H7 (cell line): ENCODE data around the gene TRIP6. TPM values are rescaled to one million over a fixed set of nuclear protein-coding genes. Genes with fewer than 3 reads are reported as not detected.
"Not testable (repeated sequence)": the region's sequence is repeated elsewhere in the genome, so short reads cannot be mapped to it uniquely, and the experiment has no call there.

ENCODE experiments used
- DNase-seq: peaks from one replicate; pipeline ENCODE4 v3.0.0; 2012
- H3K27me3 ChIP-seq: 2 replicates; pipeline ENCODE4 v1.6.0; 2011; ENCODE audit warnings: mild to moderate bottlenecking, low read length; ENCODE audit not compliant: control insufficient read depth, insufficient read depth
- H3K36me3 ChIP-seq: replicated peaks from 2 replicates; pipeline ENCODE4 v1.5.1; 2011; ENCODE audit warnings: low read length; ENCODE audit not compliant: control insufficient read depth, insufficient read depth
- H3K4me3 ChIP-seq: 2 replicates; pipeline ENCODE4 v1.5.1; 2011; ENCODE audit warnings: low read depth, mild to moderate bottlenecking, control low read depth, low read length, moderate library complexity; ENCODE audit not compliant: insufficient read depth
- total RNA-seq: library from RNA; depleted of rRNA; stranded (reverse); fragments of >200 nt; shearing (Covaris generic); gene quantifications from 2 replicates; pipeline ENCODE4 v1.2.3, GENCODE V29; 2014

Gene TRIP6
- total RNA-seq, 1 experiment from 2014 or later = 118 TPM

DNA sequence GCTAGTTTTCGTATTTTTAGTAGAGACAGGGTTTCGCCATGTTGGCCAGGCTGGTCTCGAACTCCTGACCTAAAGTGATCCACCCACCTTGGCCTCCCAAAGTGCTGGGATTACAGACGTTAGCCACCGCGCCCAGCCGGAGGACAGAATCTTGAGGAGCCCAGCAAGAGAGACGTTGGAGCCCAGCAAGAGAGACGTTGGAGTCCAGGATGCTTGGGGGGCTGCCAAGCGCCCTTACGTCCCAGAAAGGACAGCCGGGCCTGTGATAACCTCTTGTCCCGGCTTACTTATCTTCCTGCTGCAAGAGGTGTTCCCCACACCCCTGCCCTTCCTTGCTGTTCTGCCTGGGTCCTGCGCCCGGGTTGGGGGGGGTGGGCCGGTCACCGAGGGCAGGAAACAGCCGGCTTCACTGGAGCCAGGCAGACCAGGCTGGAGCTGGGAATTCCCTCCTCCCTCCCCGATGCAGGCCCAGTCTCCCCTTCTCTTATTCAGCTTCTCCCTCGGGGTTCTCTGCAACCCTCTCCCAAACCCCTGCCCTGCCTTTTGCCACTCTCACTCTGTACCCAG lies 38.0 kb upstream of the TRIP6 start:
- Histone ChIP-seq H3K36me3 (peaks cover 2% of the 10 kb centered on the region; the same call in 1 of the 2 replicates), H3K4me3 (no peak overlapping the region), H3K27me3 (no peaks in the 10 kb centered on the region)
- DNase-seq = peak; percentile 73

DNA sequence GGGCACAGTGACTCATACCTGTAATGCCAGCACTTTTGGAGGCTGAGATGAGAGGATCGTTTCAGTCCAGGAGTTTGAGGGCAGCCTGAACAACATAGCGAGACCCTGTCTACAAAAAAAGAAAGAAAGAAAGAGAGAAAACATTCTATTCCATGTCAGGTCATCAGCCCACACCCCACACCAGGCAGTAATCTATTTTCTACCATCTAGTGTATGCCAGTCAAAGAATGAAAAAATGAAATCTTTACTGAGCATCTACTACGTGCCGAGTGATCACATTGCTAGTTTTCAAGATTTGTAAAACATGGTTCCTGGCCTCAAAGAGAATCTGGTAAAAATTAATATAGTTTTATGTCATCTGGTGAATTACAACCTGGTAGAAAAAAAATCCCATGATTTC lies 36.8 kb upstream of the TRIP6 start:
- H3K36me3 ChIP-seq = no peaks in the 10 kb centered on the region
- DNase-seq = no peak
- no peaks in the 10 kb centered on the region for H3K27me3 ChIP-seq
- no peak overlapping the region for H3K4me3 ChIP-seq

DNA sequence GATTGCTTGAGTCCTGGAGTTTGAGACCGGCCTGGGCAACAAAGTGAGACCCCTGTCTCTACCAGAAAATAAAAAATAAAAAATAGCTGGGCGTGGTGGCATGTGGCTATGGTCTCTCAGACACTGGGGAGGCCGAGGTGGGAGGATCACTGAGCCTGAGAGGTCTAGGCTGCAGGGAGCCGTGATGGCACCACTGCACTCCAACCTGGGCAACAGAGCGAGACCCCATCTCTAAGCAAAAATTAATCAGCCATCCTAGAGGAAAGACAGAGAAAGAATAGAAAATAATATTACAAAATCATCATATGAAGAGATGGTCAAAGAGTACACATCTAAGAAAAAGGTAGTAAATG lies 34.9 kb upstream of the TRIP6 start:
- Histone ChIP-seq H3K27me3 (no peaks in the 10 kb centered on the region), H3K4me3 (no peak overlapping the region), H3K36me3 (no peaks in the 10 kb centered on the region)
- no peak for DNase-seq

DNA sequence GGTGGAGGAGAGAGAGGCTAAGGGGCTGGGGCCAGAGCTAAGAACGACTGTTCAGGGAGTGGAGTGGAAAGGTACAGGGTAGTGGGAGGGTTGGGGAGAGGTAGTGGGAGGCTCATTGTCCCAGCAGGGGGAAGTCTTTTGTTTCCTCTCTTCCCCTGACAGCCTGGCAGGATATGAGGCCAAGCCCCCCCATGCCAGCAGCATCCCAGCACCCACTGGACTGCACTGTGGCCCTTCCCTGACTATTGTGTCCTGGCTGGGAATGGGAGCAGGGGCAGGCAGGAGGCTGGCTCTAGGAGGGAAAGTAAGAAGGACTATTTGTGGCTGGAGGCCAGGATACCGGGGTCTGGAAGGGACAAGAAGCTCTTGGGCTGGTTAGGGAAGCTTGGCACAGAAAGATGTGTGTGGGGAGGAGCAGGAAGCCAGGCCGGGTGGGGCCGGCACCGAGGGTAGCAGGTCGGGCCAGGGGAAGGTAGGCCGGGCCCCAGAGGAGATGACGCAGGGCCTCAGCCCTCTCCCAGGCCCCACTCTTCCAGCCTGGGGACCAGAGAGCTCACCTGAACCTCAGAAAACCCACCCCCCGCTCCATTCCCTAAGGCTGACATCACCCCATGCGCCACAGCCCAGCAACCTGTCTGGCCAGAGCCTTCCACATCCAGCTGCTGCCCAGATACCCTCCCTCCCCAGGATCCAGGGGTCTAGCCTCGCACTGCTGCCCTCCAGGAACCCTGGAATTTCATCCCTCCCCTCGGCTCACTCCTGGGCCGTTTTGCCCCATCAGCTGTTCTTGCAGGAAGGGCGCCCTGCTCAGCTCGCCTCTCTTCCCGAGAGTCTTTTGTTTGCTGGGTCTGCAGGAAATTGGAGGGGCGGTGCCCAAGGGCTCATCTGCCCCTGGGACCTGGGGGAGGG lies 31.0 kb upstream of the TRIP6 start:
- DNase-seq = peak; percentile 96
- Histone ChIP-seq H3K4me3 (peak overlapping the region; percentile 45), H3K36me3 (no peaks in the 10 kb centered on the region), H3K27me3 (no peaks in the 10 kb centered on the region)

DNA sequence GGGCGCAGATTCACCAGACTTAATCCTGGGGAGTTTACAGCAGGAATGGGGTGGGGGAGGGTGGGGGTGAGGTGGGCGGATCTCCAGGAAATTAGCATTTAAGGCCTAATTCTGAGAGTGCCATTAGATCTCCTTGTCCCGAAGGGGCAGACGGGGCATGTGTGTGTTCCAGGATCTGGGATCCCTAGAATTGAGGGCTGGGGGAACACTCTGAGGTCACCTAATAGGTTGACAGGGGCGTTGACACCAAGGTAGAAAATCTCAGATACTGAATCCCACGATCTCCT lies 30.4 kb upstream of the TRIP6 start:
- Histone ChIP-seq H3K27me3 (no peaks in the 10 kb centered on the region), H3K36me3 (no peaks in the 10 kb centered on the region), H3K4me3 (peak overlapping the region; percentile 41)
- no peak for DNase-seq

DNA sequence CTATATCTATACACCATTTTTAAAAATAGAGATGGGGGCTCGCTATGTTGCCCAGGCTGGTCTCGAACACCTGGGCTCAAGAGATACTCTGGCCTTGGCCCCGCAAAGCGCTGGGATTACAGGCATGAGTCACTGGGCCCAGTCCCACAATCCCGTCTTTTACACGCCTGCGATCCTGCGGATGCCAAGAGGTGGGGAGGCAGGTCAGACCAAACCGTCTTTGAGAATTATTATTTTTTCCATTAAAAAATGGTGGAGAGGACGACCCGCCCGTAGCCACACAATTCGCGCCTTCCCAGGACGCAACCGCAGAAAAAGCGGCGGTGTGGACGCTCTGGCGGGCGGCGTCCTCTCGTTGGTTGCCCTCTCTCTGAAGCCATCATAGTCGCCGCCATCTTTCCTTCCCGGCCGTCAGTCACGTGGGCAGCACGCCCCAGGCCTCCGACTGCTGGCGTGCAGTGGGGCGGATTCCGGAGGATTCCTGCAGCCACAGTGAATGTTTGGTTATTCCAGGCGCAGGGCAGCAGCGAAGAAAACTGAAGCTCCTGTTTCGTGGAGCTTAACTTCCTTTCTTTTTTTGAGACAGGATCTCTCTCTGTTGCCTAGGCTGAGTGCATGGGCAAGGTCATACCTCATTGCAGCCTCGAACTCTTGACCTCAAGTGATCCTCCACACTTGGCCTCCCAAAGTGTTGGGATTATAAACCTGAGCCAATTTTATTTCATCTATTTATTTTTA lies 29.9 kb upstream of the TRIP6 start:
- Histone ChIP-seq H3K27me3 (no peaks in the 10 kb centered on the region), H3K4me3 (peak overlapping the region; percentile 41), H3K36me3 (no peaks in the 10 kb centered on the region)
- DNase-seq = peak; percentile 92

DNA sequence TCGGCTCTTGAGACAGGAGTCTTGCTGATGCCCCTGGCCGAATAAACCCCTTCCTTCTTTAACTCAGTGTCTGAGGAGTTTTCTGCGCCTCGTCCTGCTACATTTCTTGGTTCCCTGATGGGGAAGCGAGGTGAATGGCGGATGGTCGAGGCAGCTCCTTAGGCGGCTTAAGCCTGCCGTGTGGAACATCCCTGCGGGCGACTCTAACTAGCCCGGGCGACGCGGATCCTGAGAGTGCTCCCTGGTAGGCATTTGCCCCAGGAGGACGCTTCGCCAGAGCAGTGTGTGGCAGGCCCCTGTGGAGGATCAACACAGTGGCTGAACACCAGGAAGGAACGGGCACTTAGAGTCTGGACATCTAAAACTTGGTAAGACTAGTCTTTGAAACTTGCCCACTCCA lies 27.8 kb upstream of the TRIP6 start:
- DNase-seq = no peak
- Histone ChIP-seq H3K4me3 (no peak overlapping the region), H3K27me3 (no peaks in the 10 kb centered on the region), H3K36me3 (no peaks in the 10 kb centered on the region)

DNA sequence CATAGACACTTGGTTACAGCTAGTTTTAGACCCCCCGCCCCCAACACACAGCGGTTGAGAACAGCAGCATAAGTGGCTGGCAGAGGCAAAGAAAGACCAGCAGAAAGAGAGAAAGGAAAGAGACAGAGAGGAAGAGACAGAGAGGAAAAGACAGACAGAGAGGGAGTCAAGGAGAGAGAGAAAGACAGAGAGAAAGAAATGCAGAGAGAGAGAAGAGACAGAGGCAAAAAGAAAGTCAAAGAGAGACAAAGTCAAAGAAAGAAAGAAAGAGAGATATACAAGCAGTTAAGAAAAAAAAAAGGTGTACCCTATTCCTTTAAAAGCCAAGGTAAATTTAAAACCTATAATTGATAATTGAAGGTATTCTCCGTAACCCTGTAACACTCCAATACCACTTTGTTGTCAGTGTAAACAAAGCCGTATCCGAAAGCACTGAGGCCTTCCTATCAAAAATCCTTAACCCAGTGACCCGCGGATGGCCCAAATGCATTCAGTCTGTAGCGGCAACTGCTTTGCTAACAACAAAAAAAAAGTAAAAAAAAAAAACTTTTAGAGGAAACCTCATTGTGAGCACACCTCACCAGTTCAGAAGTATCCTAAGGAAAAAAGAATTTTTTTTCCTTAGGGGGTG lies 26.6 kb upstream of the TRIP6 start:
- DNase-seq = no peak
- no peaks in the 10 kb centered on the region for H3K36me3 ChIP-seq
- no peaks in the 10 kb centered on the region for H3K27me3 ChIP-seq
- no peak overlapping the region for H3K4me3 ChIP-seq

DNA sequence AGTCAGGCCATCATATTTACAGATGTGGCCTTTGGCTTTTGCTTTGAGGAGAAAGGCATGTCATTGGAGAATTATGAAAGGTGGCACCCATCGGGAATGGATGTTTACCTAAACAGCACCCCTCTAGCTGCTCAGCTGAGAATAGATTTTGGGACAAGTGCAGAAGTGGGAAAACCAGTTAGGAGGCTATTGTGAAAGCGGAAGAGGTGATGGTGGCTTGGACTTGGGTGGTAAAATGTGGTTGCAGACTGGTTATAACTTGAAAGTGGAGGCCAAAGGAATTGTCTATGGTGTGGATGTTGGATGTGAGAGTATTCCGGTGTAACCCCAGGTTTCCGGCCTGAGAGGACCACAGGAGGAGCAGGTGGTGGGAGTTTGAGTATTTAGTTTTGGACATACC lies 19.8 kb upstream of the TRIP6 start:
- H3K4me3 ChIP-seq = no peak overlapping the region
- no peaks in the 10 kb centered on the region for H3K36me3 ChIP-seq
- no peaks in the 10 kb centered on the region for H3K27me3 ChIP-seq
- DNase-seq = no peak

DNA sequence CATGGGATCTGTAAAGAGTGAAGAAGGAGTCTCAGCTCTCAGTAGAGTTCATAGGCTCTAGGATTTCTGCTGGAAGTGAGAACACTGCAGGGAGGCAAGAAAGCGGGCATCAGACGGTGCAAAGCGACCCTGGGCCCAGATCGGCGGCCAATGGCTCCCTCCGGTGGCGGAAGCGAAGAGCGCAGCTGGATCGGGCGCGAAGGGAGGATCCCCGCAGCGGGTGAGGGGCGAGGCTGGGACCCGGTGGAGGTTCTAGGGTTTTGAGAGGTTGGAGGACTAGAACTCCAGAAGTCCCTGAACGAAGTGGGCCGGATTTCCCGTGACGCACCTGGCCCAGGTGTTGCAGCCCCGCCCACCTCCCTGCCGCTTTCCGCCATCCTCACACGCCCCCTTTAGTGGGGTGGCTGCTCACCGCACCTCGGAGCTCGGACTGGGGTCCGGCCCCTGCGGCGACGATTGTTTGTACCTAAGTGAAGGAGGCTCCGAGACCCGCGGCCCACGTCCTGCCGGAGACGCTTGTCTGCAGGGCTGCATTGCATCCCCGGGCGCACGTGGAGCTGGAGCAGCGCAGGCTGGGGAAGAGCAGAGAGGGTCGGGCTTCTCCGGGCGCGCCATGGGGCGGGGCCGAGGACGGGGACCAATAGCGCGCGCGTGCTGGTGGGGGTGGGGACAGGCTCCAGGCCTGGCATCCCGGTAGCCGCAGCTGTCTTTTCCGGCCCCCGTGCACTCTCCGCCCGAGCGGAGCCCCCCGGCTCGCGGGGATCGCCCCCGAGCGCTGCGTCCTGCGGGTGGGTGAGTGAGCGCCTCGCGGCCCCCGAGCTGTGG lies 14.9 kb upstream of the TRIP6 start, which contains the start of gene SLC12A9:
Gene SLC12A9 (plus strand): TSS at position 666 of the 825 bp plus-strand sequence. CDS start 1,485 bp downstream, outside the sequence.
- H3K27me3 ChIP-seq = no peaks in the 10 kb centered on the region; the same call in 1 of the 2 replicates
- H3K36me3 ChIP-seq = no peaks in the 10 kb centered on the region; the same call in 1 of the 2 replicates
- H3K4me3 ChIP-seq = peak within 1 kb of the TSS; percentile 69
- DNase-seq = peak; percentile 100

DNA sequence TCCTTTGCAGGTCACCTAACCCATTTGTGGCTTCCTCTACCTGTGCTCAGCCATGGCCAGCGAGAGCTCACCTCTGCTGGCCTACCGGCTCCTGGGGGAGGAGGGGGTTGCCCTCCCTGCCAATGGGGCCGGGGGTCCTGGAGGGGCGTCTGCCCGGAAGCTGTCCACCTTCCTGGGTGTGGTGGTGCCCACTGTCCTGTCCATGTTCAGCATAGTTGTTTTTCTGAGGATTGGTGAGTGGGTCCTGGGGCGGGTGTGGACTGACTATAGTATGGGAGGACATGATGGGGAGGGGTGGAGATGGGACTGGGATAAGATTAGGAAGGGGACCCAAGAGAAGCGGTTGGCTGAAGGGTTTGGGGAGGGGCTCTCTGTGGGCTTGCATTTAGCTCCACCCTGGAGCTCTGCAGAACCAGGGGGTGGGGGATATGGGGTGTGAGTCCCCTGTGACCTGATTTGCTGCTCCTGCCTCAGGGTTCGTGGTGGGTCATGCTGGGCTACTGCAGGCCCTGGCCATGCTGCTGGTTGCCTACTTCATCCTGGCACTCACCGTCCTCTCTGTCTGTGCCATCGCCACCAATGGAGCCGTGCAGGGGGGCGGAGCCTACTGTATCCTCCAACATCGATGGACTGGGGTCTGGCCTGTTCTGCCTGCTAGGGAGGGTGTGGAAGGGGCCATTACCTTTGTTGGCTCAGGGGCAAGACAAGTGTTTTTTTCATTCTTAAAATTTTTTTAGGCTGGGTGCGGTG lies 12.9 kb upstream of the TRIP6 start:
- Histone ChIP-seq H3K4me3 (no peak overlapping the region), H3K27me3 (no peaks in the 10 kb centered on the region; the same call in 1 of the 2 replicates), H3K36me3 (no peaks in the 10 kb centered on the region; the same call in 1 of the 2 replicates)
- DNase-seq = peak; percentile 61

DNA sequence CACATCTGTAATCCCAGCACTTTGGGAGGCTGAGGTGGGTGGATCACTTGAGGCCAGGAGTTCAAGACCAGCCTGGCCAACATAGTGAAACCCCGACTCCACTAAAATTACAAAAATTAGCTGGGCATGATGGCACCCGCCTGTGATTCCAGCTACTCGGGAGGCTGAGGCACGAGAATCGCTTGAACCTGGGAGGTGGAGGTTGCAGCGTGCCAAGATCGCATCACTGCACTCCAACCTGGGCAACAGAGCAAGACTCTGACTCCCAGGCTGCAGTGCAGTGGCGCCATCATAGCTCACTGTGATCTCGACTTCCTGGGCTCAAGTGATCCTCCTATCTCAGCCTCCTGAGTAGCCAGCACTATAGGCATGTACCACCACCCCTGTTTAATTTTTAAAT lies 12.3 kb upstream of the TRIP6 start:
- not testable (repeated sequence) for H3K4me3 ChIP-seq, H3K36me3 ChIP-seq, DNase-seq, H3K27me3 ChIP-seq

DNA sequence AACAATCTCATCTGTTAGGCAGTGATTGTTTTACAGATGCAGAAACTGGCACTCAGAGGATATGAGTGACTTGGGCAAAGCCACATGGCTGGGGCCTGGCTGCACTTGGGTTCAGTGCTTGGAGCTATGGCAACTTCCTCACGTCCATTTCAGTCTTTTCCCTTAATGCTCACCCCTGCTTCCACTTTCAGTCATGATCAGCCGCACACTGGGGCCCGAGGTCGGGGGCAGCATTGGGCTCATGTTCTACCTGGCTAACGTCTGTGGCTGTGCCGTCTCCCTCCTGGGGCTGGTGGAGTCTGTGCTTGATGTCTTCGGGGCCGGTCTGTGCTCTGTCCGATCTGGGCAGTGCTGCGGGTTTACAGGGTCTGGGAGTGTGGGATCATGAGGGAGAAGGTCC lies 11.7 kb upstream of the TRIP6 start:
- peak; percentile 6 for DNase-seq
- Histone ChIP-seq H3K36me3 (peaks cover 3% of the 10 kb centered on the region), H3K4me3 (no peak overlapping the region), H3K27me3 (no peaks in the 10 kb centered on the region; the same call in 1 of the 2 replicates)
